Keratinocyte (primary cell): ENCODE measurements around the gene SBK1. TPM values are rescaled to one million over a fixed set of nuclear protein-coding genes. Genes with fewer than 3 reads are reported as not detected.

Source experiments
- DNase-seq: peaks from one replicate; pipeline ENCODE4 v3.0.0-alpha.2; 2011; ENCODE audit warnings: low read depth, missing footprints, low spot score
- FAIRE-seq: peaks from 2 replicates; lab custom pipeline; 2011; peaks lifted over from hg19 to GRCh38; lab: Jason Lieb, UNC
- H2AFZ ChIP-seq: 2 replicates; pipeline ENCODE4 v1.6.0; 2012; ENCODE audit warnings: low read length, control low read depth, inconsistent platforms; ENCODE audit not compliant: control insufficient read depth
- H3K27ac ChIP-seq: 2 replicates; pipeline ENCODE4 v1.5.1; 2011; ENCODE audit warnings: low read length; ENCODE audit not compliant: control insufficient read depth, insufficient read depth
- H3K27me3 ChIP-seq: 3 replicates; pipeline ENCODE4 v1.6.0; 2011; ENCODE audit warnings: low read length; ENCODE audit not compliant: control insufficient read depth, insufficient read depth; ENCODE audit errors: extremely low read depth
- H3K36me3 ChIP-seq, 2 experiments: 2 replicates in 1 of 2; 3 replicates in 1 of 2; pipeline ENCODE4 v1.5.1; 2011; ENCODE audit warnings: low read length in 2 of 2, mild to moderate bottlenecking in 1 of 2; ENCODE audit not compliant: control insufficient read depth in 2 of 2, insufficient read depth in 2 of 2; ENCODE audit errors: extremely low read depth in 1 of 2
- H3K4me1 ChIP-seq: 3 replicates; pipeline ENCODE4 v1.5.1; 2011; ENCODE audit warnings: low read length; ENCODE audit not compliant: control insufficient read depth, insufficient read depth; ENCODE audit errors: extremely low read depth
- H3K4me2 ChIP-seq: 3 replicates; pipeline ENCODE4 v1.6.0; 2011; ENCODE audit warnings: low read depth, low read length; ENCODE audit not compliant: control insufficient read depth, insufficient read depth; ENCODE audit errors: extremely low read depth
- H3K4me3 ChIP-seq, 3 experiments: fragments of 200-600 bp in 1 of 3; sonication (generic) in 1 of 3; 2 replicates in 2 of 3; 3 replicates in 1 of 3; pipeline ENCODE4 v1.5.1; 2011 to 2016; ENCODE audit warnings: low read length in 3 of 3, mild to moderate bottlenecking in 3 of 3, control low read depth in 2 of 3, inconsistent platforms in 1 of 3, low read depth in 1 of 3, mixed read lengths in 1 of 3, mixed run types in 1 of 3, moderate library complexity in 1 of 3; ENCODE audit not compliant: control insufficient read depth in 2 of 3, insufficient read depth in 2 of 3; ENCODE audit errors: extremely low read depth in 1 of 3
- H3K79me2 ChIP-seq: 2 replicates; pipeline ENCODE4 v1.6.0; 2012; ENCODE audit warnings: low read length; ENCODE audit not compliant: control insufficient read depth, insufficient read depth
- H3K9ac ChIP-seq: 3 replicates; pipeline ENCODE4 v1.6.0; 2011; ENCODE audit warnings: low read length; ENCODE audit not compliant: control insufficient read depth, insufficient read depth; ENCODE audit errors: extremely low read depth
- H3K9me1 ChIP-seq: 3 replicates; pipeline ENCODE4 v1.6.0; 2011; ENCODE audit warnings: low read length; ENCODE audit not compliant: control insufficient read depth, insufficient read depth; ENCODE audit errors: extremely low read depth
- H3K9me3 ChIP-seq: 2 replicates; pipeline ENCODE4 v1.5.1; 2012; ENCODE audit warnings: low read depth, low read length; ENCODE audit not compliant: control insufficient read depth
- H4K20me1 ChIP-seq: 3 replicates; pipeline ENCODE4 v1.6.0; 2011; ENCODE audit warnings: low read length; ENCODE audit not compliant: control insufficient read depth, insufficient read depth; ENCODE audit errors: extremely low read depth
- CTCF ChIP-seq, 3 experiments: IDR thresholded peaks in 1 of 3; conservative IDR thresholded peaks in 1 of 3; optimal IDR thresholded peaks in 1 of 3; 2 replicates in 2 of 3; 3 replicates in 1 of 3; pipeline versions ENCODE3 to v1.5.1; 2011; ENCODE audit warnings: low read length in 3 of 3, mild to moderate bottlenecking in 3 of 3, moderate library complexity in 2 of 3, control low read depth in 1 of 3, inconsistent platforms in 1 of 3; ENCODE audit not compliant: insufficient read depth in 2 of 3; ENCODE audit errors: extremely low read depth in 1 of 3
- EZH2 ChIP-seq: IDR thresholded peaks from one replicate; pipeline ENCODE4 v1.6.1; 2012; ENCODE audit warnings: inconsistent platforms, mild to moderate bottlenecking, low read length, moderate library complexity
- dilution Hi-C: fragments of 300-500 bp; cut with MboI; formaldehyde crosslinking; loops from one replicate; pipeline ENCODE4 v1.7.0; 2020; ENCODE audit warnings: low sequenced_read_pairs; ENCODE audit not compliant: extremely low pct_ligation_motif_present
- polyA plus RNA-seq, 5 experiments: library from polyadenylated mRNA; depleted of rRNA in 3 of 5; stranded (reverse) in 3 of 5; stranded (forward) in 1 of 5; unstranded in 1 of 5; fragments of >200 nt; gene quantifications; 1 replicate in 1 of 5; 2 replicates in 3 of 5; 3 replicates in 1 of 5; pipeline versions ENCODE4 v1.2.1 to v1.2.3, GENCODE V29; 2011 to 2012; ENCODE audit warnings: missing spikeins in 2 of 5, low read depth in 1 of 5, low replicate concordance in 1 of 5

The SBK1 gene
- polyA plus RNA-seq, 1 donor (not counting 4 experiments of a cell fraction or from before 2014, with no cell fraction given): 0.04 TPM

GRCh38 chr16:28288114-28288513 lies 4.2 kb upstream of the SBK1 start:
- Histone ChIP-seq H3K27me3 (peaks cover 13% of the 10 kb centered on the region), H3K4me2 (no peak overlapping the region), H3K4me3 (no peak overlapping the region), H3K9me1 (no peaks in the 10 kb centered on the region), H4K20me1 (no peaks in the 10 kb centered on the region), H3K27ac (no peak overlapping the region), H3K9me3 (no peaks in the 10 kb centered on the region), H3K79me2 (no peaks in the 10 kb centered on the region), H2AFZ (no peak overlapping the region), H3K36me3 (no peaks in the 10 kb centered on the region), H3K4me1 (peaks cover 6% of the 10 kb centered on the region), H3K9ac (no peak overlapping the region)
- dilution Hi-C loops: no loop called here
- DNase-seq (no peak), FAIRE-seq (no peak)
- TF ChIP-seq EZH2 (no peak), CTCF (optimal IDR thresholded peaks at IDR 0.05 in 1 of 3, IDR thresholded peaks at IDR 0.05 in 1 of 3, conservative IDR thresholded peaks at IDR 0.05 in 1 of 3; ENCODE audit: extremely low read depth in 1 of 3, insufficient read depth in 2 of 3, low read length in 3 of 3) (no peak)

GRCh38 chr16:28289048-28289447 lies 3.3 kb upstream of the SBK1 start:
- TF ChIP-seq EZH2: no peak
- no peak for TF ChIP-seq CTCF (optimal IDR thresholded peaks at IDR 0.05 in 1 of 3, IDR thresholded peaks at IDR 0.05 in 1 of 3, conservative IDR thresholded peaks at IDR 0.05 in 1 of 3; ENCODE audit: extremely low read depth in 1 of 3, insufficient read depth in 2 of 3, low read length in 3 of 3)
- H3K27ac ChIP-seq: no peak overlapping the region
- no peak for DNase-seq
- H3K9me1 ChIP-seq: no peaks in the 10 kb centered on the region
- H3K9ac ChIP-seq: no peak overlapping the region
- H3K4me2 ChIP-seq: no peak overlapping the region
- H3K9me3 ChIP-seq: no peaks in the 10 kb centered on the region
- H3K27me3 ChIP-seq: peaks cover 23% of the 10 kb centered on the region
- no peaks in the 10 kb centered on the region for H3K79me2 ChIP-seq
- no peaks in the 10 kb centered on the region for H3K36me3 ChIP-seq
- H3K4me3 ChIP-seq: no peak overlapping the region
- peaks cover 7% of the 10 kb centered on the region for H3K4me1 ChIP-seq
- no peaks in the 10 kb centered on the region for H4K20me1 ChIP-seq
- FAIRE-seq: no peak
- dilution Hi-C loops: no loop called here
- no peak overlapping the region for H2AFZ ChIP-seq
